Thymus (tissue), 11 donors: Measurements from ENCODE around the gene NPR3. TPM values are rescaled to one million over a fixed set of nuclear protein-coding genes. Genes with fewer than 3 reads are reported as not detected.

Source experiments
- DNase-seq, 9 donors: peaks; one replicate each; pipeline ENCODE4 v3.0.0-alpha.2; 2013; ENCODE audit warnings: low spot score in 9 of 9, low read depth in 6 of 9, missing footprints in 1 of 9
- H3K27ac ChIP-seq, 2 donors: one replicate each; pipeline ENCODE4 v1.5.1; 2013; ENCODE audit warnings: control low read depth in 1 of 2, low read depth in 1 of 2, low read length in 1 of 2, mild to moderate bottlenecking in 1 of 2, moderate library complexity in 1 of 2
- H3K27me3 ChIP-seq, 2 donors: one replicate each; pipeline ENCODE4 v1.5.1; 2013; ENCODE audit warnings: low read length in 1 of 2; ENCODE audit not compliant: control insufficient read depth in 2 of 2, insufficient read depth in 1 of 2
- H3K36me3 ChIP-seq, 2 donors: one replicate each; pipeline ENCODE4 v1.5.1; 2013; ENCODE audit warnings: low read length in 1 of 2, mild to moderate bottlenecking in 1 of 2, moderate library complexity in 1 of 2; ENCODE audit not compliant: control insufficient read depth in 2 of 2, insufficient read depth in 2 of 2
- H3K4me1 ChIP-seq, 2 donors: one replicate each; pipeline ENCODE4 v1.5.1; 2013; ENCODE audit warnings: low read length in 2 of 2; ENCODE audit not compliant: control insufficient read depth in 2 of 2, insufficient read depth in 2 of 2
- H3K4me3 ChIP-seq, 2 donors: one replicate each; pipeline ENCODE4 v1.5.1; 2013; ENCODE audit warnings: low read length in 2 of 2, control low read depth in 1 of 2, mild to moderate bottlenecking in 1 of 2
- H3K9me3 ChIP-seq, 2 donors: one replicate each; pipeline ENCODE4 v1.5.1; 2013; ENCODE audit warnings: low read length in 1 of 2, mild to moderate bottlenecking in 1 of 2; ENCODE audit not compliant: control insufficient read depth in 2 of 2, insufficient read depth in 1 of 2
- WGBS: extraction: QIAGEN DNeasy Blood & Tissue Kit; methylation state at CpG from one replicate; pipeline ENCODE4 v1.1.7; 2013; 5-methylcytosine and 5-hydroxymethylcytosine counted together
- polyA plus RNA-seq: library from polyadenylated mRNA; stranded (reverse); fragments of 200-250 nt; gene quantifications from one replicate; pipeline ENCODE4 v1.2.3, GENCODE V29; 2013
- total RNA-seq: library from RNA; stranded (reverse); fragments of 120-200 nt; gene quantifications from one replicate; pipeline ENCODE4 v1.2.4, GENCODE V29; 2013
- donor health status: healthy.

NPR3 gene
- total and polyA plus RNA-seq, 2 donors: 1.9 to 4.9 TPM

DNA sequence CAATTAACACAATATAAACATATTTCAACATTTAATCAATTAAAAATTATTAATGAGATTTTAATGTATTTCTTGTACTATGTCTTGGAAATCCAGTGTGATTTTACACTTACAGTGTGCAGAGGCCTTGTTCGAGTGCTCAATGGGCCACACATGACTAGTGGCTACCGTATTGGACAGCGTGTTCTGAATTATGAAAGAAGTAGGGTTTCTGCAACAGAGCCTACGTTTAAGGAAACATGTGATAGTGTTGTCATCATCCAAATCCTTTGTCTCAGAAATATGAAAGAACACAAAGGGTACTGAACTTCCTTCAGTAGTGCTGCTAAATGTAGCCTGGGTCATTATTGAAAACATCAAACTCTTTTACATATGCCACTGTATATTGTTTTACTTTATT is 29.5 kb downstream of the NPR3 start:
- H3K27ac ChIP-seq: no peak overlapping the region
- H3K9me3 ChIP-seq: no peaks in the 10 kb centered on the region
- H3K36me3 ChIP-seq: no peaks in the 10 kb centered on the region
- H3K4me3 ChIP-seq: no peak overlapping the region
- no peaks in the 10 kb centered on the region for H3K4me1 ChIP-seq
- no peaks in the 10 kb centered on the region for H3K27me3 ChIP-seq
- WGBS: 96% methylated on average over 4 of the region's 4 CpGs
- DNase-seq: no peak

DNA sequence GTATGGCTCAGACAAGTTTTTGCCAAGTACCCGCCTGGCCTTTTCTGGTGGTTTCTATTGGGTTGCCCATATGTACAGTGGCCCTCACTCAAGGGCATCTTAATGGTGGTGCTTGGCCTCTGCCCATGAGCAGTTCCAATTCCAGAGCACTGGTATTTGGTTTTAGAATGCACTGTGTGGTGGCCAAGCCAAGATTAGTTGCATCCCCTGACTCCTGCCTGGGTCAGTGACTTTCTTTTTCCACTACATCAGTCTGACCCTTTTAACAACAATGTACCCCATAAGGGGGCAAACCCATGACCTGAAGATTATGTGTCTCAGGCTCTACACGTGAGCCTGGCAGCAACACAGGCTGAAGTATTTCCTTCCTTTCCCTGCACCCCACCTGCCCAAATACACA is 34.2 kb downstream of the NPR3 start:
- whole genome bisulfite sequencing: 54% methylated on average over 2 of the region's 2 CpGs
- Histone ChIP-seq H3K27ac (no peak overlapping the region), H3K4me3 (no peak overlapping the region), H3K36me3 (no peaks in the 10 kb centered on the region), H3K27me3 (no peaks in the 10 kb centered on the region), H3K4me1 (no peaks in the 10 kb centered on the region), H3K9me3 (no peaks in the 10 kb centered on the region)
- DNase-seq: no peak

DNA sequence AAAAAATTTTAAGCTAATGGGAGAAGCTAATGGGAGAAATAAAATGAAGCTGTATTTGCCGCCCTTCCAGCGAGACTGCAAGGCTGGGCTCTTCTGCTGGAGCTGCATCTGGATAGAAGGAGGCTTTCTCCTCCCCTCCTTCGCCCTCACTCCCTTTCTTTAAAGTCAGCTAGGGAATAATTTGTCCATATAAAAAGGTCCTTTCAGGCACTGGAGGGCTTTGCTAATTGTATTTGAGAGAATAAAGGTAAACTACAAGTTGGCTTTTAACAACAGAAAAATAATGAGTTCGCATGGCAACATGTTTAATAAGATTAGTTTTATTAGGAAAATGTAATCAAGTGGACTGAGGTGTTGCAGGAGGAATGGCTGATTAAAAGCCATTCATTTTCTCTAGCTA is 41.3 kb downstream of the NPR3 start:
- Histone ChIP-seq H3K9me3 (no peaks in the 10 kb centered on the region), H3K4me3 (no peak overlapping the region), H3K27ac (no peak overlapping the region), H3K36me3 (no peaks in the 10 kb centered on the region), H3K4me1 (no peaks in the 10 kb centered on the region), H3K27me3 (no peaks in the 10 kb centered on the region)
- WGBS: 96% methylated on average over 4 of the region's 4 CpGs
- no peak for DNase-seq

GRCh38 chr5:32753051-32753450 is 41.9 kb downstream of the NPR3 start:
- no peak for DNase-seq
- H3K9me3 ChIP-seq: no peaks in the 10 kb centered on the region
- 93% methylated on average over 2 of the region's 2 CpGs for WGBS

DNA sequence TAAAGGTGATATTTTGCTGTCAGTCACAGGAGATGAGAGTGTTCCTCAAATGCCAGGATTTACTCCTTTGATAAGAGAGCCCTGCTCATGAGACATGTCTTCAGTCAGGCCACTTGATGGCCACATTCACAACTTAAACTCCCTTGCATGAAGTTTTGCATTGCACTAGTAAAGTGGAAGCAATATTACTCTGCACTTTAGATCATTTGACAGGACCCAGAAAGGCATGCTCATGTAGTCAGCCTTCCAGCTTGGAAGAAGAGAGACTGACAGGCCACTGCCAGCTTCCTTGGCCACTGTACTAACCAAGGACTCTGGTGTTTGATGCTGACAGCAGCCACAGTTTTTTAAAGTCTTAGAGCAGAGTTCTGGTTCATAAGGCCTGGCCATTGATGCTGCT is 42.6 kb downstream of the NPR3 start:
- no peak for DNase-seq
- Histone ChIP-seq H3K4me1 (no peaks in the 10 kb centered on the region), H3K27ac (no peak overlapping the region), H3K27me3 (no peaks in the 10 kb centered on the region), H3K4me3 (no peak overlapping the region), H3K36me3 (no peaks in the 10 kb centered on the region), H3K9me3 (no peaks in the 10 kb centered on the region)

More at GRCh38 chr5:32753051-32753450, 41.9 kb downstream of the NPR3 start:
- Histone ChIP-seq H3K27me3 (no peaks in the 10 kb centered on the region), H3K4me1 (no peaks in the 10 kb centered on the region), H3K27ac (no peak overlapping the region), H3K36me3 (no peaks in the 10 kb centered on the region), H3K4me3 (no peak overlapping the region)

DNA sequence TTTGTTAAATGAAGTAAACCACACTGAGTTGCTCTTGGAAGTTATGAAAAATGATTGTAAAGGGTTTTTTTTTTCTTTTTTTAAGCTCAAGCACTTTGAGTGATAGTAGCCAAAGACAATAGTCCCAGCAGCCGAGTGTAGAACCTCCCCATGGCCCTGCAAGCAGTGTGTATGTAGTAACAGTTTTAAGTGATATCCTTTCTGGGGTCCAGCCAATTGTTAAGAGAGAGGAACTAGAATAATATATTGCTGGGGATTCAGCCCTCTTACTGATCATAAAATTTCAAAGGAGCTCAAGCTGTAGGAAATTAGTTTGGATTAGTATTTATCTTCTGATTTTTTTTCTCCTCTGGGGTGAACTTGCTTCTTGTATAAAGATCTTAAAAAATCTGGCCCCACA is 43.2 kb downstream of the NPR3 start:
- no peaks in the 10 kb centered on the region for H3K27me3 ChIP-seq
- no peaks in the 10 kb centered on the region for H3K4me1 ChIP-seq
- H3K4me3 ChIP-seq: no peak overlapping the region
- DNase-seq: no peak
- H3K36me3 ChIP-seq: no peaks in the 10 kb centered on the region
- 92% methylated on average over 1 of the region's 1 CpG for WGBS
- no peaks in the 10 kb centered on the region for H3K9me3 ChIP-seq
- no peak overlapping the region for H3K27ac ChIP-seq

GRCh38 chr5:32760091-32760509 is 49.0 kb downstream of the NPR3 start:
- Histone ChIP-seq H3K4me1 (no peaks in the 10 kb centered on the region), H3K4me3 (no peak overlapping the region), H3K36me3 (no peaks in the 10 kb centered on the region), H3K27ac (no peak overlapping the region), H3K27me3 (no peaks in the 10 kb centered on the region), H3K9me3 (no peaks in the 10 kb centered on the region)
- 62% methylated on average over 4 of the region's 4 CpGs for WGBS
- no peak for DNase-seq

DNA sequence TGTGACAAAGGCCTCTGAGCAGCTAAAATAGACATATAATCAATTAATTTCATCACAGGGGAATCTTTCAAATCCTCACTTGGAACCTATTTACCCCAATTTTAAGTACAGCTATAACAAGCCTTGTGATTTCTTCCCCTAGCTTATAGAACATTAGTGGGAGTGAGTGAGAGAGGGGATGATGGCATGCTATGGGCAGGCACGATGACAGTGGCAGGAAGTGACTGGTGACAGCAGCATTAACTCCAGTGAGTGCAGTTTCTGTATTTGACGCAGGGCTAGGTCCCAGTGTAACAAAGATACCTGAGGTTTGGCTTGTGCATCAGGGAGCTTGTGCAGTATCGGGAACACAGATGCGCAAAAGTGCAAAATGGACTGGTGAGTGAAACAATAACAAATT is 54.1 kb downstream of the NPR3 start:
- H3K9me3 ChIP-seq: no peaks in the 10 kb centered on the region
- H3K36me3 ChIP-seq: no peaks in the 10 kb centered on the region
- H3K4me1 ChIP-seq: no peaks in the 10 kb centered on the region
- no peak overlapping the region for H3K27ac ChIP-seq
- H3K27me3 ChIP-seq: no peaks in the 10 kb centered on the region
- H3K4me3 ChIP-seq: no peak overlapping the region
- DNase-seq: no peak
- 74% methylated on average over 4 of the region's 4 CpGs for WGBS

DNA sequence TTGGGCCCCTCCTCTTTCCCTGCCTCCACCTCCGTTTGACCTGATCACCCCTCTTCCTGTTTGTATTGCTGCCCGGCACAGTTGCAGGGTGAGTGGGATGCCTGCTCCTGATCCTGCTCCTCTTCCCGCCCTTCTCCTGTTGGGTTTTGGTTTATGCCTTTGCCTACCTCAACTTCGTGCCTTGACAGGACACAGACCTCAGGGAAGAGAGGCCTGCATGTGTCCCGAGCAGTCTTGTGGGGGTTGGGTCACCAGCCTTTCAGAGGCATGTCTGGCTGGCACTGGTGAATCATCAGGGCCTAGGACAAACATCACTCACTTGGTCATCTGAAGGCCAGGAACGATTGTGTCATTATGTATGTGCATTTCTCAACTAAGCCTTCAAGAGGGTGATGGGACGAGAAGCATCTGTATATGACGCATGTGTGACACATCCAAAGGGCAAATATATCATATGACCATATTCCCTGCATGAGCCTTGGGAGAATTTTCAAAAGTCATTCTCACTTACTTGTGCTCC is 56.9 kb downstream of the NPR3 start:
- H3K36me3 ChIP-seq: no peaks in the 10 kb centered on the region
- H3K4me3 ChIP-seq: no peak overlapping the region
- WGBS: 93% methylated on average over 8 of the region's 8 CpGs
- no peak for DNase-seq
- no peaks in the 10 kb centered on the region for H3K9me3 ChIP-seq
- H3K27me3 ChIP-seq: no peaks in the 10 kb centered on the region
- H3K27ac ChIP-seq: no peak overlapping the region
- no peaks in the 10 kb centered on the region for H3K4me1 ChIP-seq

DNA sequence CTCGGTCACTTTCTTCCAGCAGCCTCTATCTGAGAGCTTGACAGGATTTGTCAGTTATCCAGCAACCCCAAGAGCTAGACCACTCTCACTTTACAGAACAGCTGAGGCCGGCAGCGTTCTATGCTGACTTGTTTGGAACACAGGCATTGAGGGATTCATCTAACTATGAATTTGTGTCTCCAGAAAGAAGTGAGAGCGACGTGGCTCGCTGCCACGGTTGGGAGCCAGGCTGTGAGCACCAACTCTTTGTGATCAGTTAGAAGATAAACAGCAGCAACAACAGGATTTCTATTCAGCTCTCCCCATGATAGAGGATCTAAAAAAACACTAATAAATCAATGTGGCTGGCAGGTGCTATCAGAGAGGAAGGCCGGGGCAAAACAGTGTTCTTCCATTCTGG is 58.6 kb downstream of the NPR3 start:
- no peaks in the 10 kb centered on the region for H3K36me3 ChIP-seq
- no peak overlapping the region for H3K27ac ChIP-seq
- H3K27me3 ChIP-seq: no peaks in the 10 kb centered on the region
- no peaks in the 10 kb centered on the region for H3K9me3 ChIP-seq
- no peak overlapping the region for H3K4me3 ChIP-seq
- WGBS: 95% methylated on average over 8 of the region's 8 CpGs
- DNase-seq: no peak
- no peaks in the 10 kb centered on the region for H3K4me1 ChIP-seq
